HepG2 (cell line): ENCODE data around the gene ITGB2. TPM values are rescaled to one million over a fixed set of nuclear protein-coding genes. Genes with fewer than 3 reads are reported as not detected.

Source experiments
- ATAC-seq: fragments of 200-7000 bp; cut with Tn5 transposase; 3 replicates; pipeline ENCODE4 v1.9.1; 2020; ENCODE audit warnings: mild to moderate bottlenecking, moderate library complexity
- BruUV-seq: library from RNA; stranded (reverse); fragments of 400-500 nt; replicated peaks from 2 replicates; lab custom pipeline; 2021; lab: Mats Ljungman, UMichigan
- CTCF ChIA-PET: fragments of 300-600 bp; formaldehyde crosslinking; extraction: SDS; loops from one replicate; lab custom pipeline; 2021; ENCODE audit warnings: low total read pairs, inconsistent platforms, low intra/inter-chr PET ratio; lab: Yijun Ruan, JAX
- POLR2A ChIA-PET: fragments of 350-600 bp; sonication (Branson Sonifier 250); formaldehyde crosslinking; loops from one replicate; lab custom pipeline; 2020; ENCODE audit warnings: antibody characterized with exemption, inconsistent platforms; lab: Yijun Ruan, JAX
- DNase-seq: peaks from one replicate; pipeline ENCODE4 v3.0.0-alpha.2; 2015; ENCODE audit warnings: low spot score
- FAIRE-seq: peaks from 3 replicates; lab custom pipeline; 2011; peaks lifted over from hg19 to GRCh38; lab: Jason Lieb, UNC
- H2AFZ ChIP-seq: one replicate; pipeline ENCODE4 v1.6.1; 2011; ENCODE audit warnings: low read length, inconsistent platforms
- H3K27ac ChIP-seq: fragments of 300-600 bp; 3 replicates; pipeline ENCODE4 v1.8.0; 2011; ENCODE audit warnings: mixed run types, mild to moderate bottlenecking, mixed read lengths, low read length, inconsistent platforms; ENCODE audit not compliant: insufficient read depth; ENCODE audit errors: extremely low read length
- H3K27me3 ChIP-seq, 2 experiments: fragments of 200-600 bp in 1 of 2; 2 replicates in 1 of 2; 3 replicates in 1 of 2; pipeline versions ENCODE4 v1.6.0 to v1.8.0; 2011; ENCODE audit warnings: low read length in 2 of 2, mild to moderate bottlenecking in 2 of 2, moderate library complexity in 2 of 2, inconsistent platforms in 1 of 2; ENCODE audit not compliant: insufficient read depth in 2 of 2, control insufficient read depth in 1 of 2
- H3K36me3 ChIP-seq, 2 experiments: fragments of 200-600 bp in 1 of 2; replicated peaks in 1 of 2; 2 replicates in 1 of 2; 3 replicates in 1 of 2; pipeline versions ENCODE4 v1.5.1 to v1.8.0; 2011; ENCODE audit warnings: low read length in 2 of 2, inconsistent platforms in 1 of 2; ENCODE audit not compliant: insufficient read depth in 2 of 2, control insufficient read depth in 1 of 2
- H3K4me1 ChIP-seq: 2 replicates; pipeline ENCODE4 v1.5.1; 2012; ENCODE audit warnings: low read length, inconsistent platforms; ENCODE audit not compliant: insufficient read depth
- H3K4me2 ChIP-seq: 2 replicates; pipeline ENCODE4 v1.6.0; 2011; ENCODE audit warnings: low read depth, low read length, inconsistent platforms
- H3K4me3 ChIP-seq, 3 experiments: fragments of 200-600 bp in 1 of 3; sonication (generic), shearing (Covaris generic) in 1 of 3; replicated peaks in 1 of 3; 2 replicates each; pipeline ENCODE4 v1.5.1; 2011 to 2016; ENCODE audit warnings: low read length in 3 of 3, inconsistent platforms in 2 of 3, low read depth in 2 of 3, mild to moderate bottlenecking in 2 of 3, control low read depth in 1 of 3, mixed read lengths in 1 of 3; ENCODE audit not compliant: insufficient read depth in 1 of 3
- H3K79me2 ChIP-seq: one replicate; pipeline ENCODE4 v1.6.1; 2011; ENCODE audit warnings: low read length, inconsistent platforms; ENCODE audit not compliant: insufficient read depth
- H3K9ac ChIP-seq: 2 replicates; pipeline ENCODE4 v1.6.0; 2011; ENCODE audit warnings: mild to moderate bottlenecking, low read depth, low read length, inconsistent platforms; ENCODE audit not compliant: insufficient read depth
- H3K9me3 ChIP-seq: 2 replicates; pipeline ENCODE4 v1.5.1; 2012; ENCODE audit warnings: mild to moderate bottlenecking, low read length
- H4K20me1 ChIP-seq: 2 replicates; pipeline ENCODE4 v1.6.0; 2011; ENCODE audit warnings: inconsistent platforms, mild to moderate bottlenecking, low read length, moderate library complexity; ENCODE audit not compliant: insufficient read depth
- EP300 ChIP-seq, 3 experiments: sonication (generic) in 1 of 3; formaldehyde crosslinking in 1 of 3; IDR thresholded peaks; 2 replicates each; pipeline versions ENCODE4 v1.5.1 to v1.6.1; 2011 to 2020; ENCODE audit warnings: low read depth in 2 of 3, low read length in 2 of 3, borderline replicate concordance in 1 of 3, improper control_type of control experiment in 1 of 3, mild to moderate bottlenecking in 1 of 3, missing genetic modification reagents in 1 of 3, moderate library complexity in 1 of 3
- GLI4 ChIP-seq: sonication (generic); formaldehyde crosslinking; IDR thresholded peaks from 2 replicates; pipeline ENCODE4 v1.5.1; 2020; ENCODE audit warnings: missing genetic modification reagents, mild to moderate bottlenecking, moderate library complexity, borderline replicate concordance
- HMGXB4 ChIP-seq, 2 experiments: sonication (generic) in 1 of 2; formaldehyde crosslinking in 1 of 2; IDR thresholded peaks; 2 replicates each; pipeline versions ENCODE4 v1.4.0 to v1.6.1; 2018 to 2020; ENCODE audit warnings: missing genetic modification reagents in 2 of 2, borderline replicate concordance in 1 of 2, low read depth in 1 of 2, mild to moderate bottlenecking in 1 of 2, missing biosample characterization in 1 of 2
- HOXD1 ChIP-seq: sonication (generic); formaldehyde crosslinking; IDR thresholded peaks from 2 replicates; pipeline ENCODE4 v1.5.0; 2020; ENCODE audit warnings: missing genetic modification reagents
- KDM2A ChIP-seq: sonication (generic); formaldehyde crosslinking; IDR thresholded peaks from 2 replicates; pipeline ENCODE4 v1.4.0; 2020; ENCODE audit warnings: low read depth, missing genetic modification reagents, borderline replicate concordance
- NONO ChIP-seq, 2 experiments: fragments of 450-650 bp in 1 of 2; sonication (generic) in 1 of 2; formaldehyde crosslinking in 1 of 2; IDR thresholded peaks in 1 of 2; conservative IDR thresholded peaks in 1 of 2; 2 replicates each; pipeline versions ENCODE4 v1.6.1 to v1.8.0; 2017 to 2022; ENCODE audit warnings: mild to moderate bottlenecking in 1 of 2, missing genetic modification reagents in 1 of 2, moderate library complexity in 1 of 2
- ZNF441 ChIP-seq: sonication (generic); formaldehyde crosslinking; IDR thresholded peaks from 2 replicates; pipeline ENCODE4 v1.7.0; 2021; ENCODE audit warnings: missing genetic modification reagents, borderline replicate concordance
- WGBS: methylation state at CpG from one replicate; pipeline ENCODE4 v1.1.6; 2017; ENCODE audit warnings: low lambda C conversion rate; 5-methylcytosine and 5-hydroxymethylcytosine counted together
- in situ Hi-C: cut with HindIII; loops from 2 replicates; pipeline ENCODE4 v1.10.0; 2017; ENCODE audit warnings: low pct_unique_long_range_greater_than_20kb; ENCODE audit not compliant: extremely low pct_ligation_motif_present
- intact Hi-C: fragments of 100-400 bp; cut with micrococcal nuclease; formaldehyde crosslinking; loops from one replicate; pipeline ENCODE4 v1.10.0; 2022; ENCODE audit not compliant: unreplicated experiment
- polyA plus RNA-seq, 8 experiments: library from polyadenylated mRNA; depleted of rRNA in 3 of 8; stranded (reverse) in 7 of 8; unstranded in 1 of 8; fragments of >200 nt; fragmentation: Illumina TruSeq in 4 of 8; extraction: Trizol in 4 of 8; gene quantifications; 2 replicates each; pipeline versions ENCODE4 v1.2.1 to v1.2.3, GENCODE V29; 2011 to 2016; ENCODE audit warnings: low read depth in 4 of 8, missing spikeins in 1 of 8, mixed read lengths in 1 of 8; ENCODE audit not compliant: insufficient read depth in 1 of 8
- total RNA-seq, 5 experiments: library from RNA; depleted of rRNA; stranded (reverse); fragments of >200 nt; fragmentation: Illumina TruSeq; extraction: Trizol; gene quantifications; 2 replicates each; pipeline ENCODE4 v1.2.3, GENCODE V29; 2016; ENCODE audit warnings: low read depth in 1 of 5
- TF ChIP-seq, protein P1 (sequence below): sonication (generic); formaldehyde crosslinking; IDR thresholded peaks from 2 replicates; pipeline ENCODE4 v1.5.1; 2020; ENCODE audit warnings: mild to moderate bottlenecking, missing genetic modification reagents, moderate library complexity
- TF ChIP-seq, protein P2 (sequence below): sonication (generic); formaldehyde crosslinking; IDR thresholded peaks from 2 replicates; pipeline ENCODE4 v1.8.1; 2023; ENCODE audit warnings: mild to moderate bottlenecking, inconsistent platforms, moderate library complexity, missing genetic modification reagents, borderline replicate concordance

The ITGB2 gene
- total and polyA plus RNA-seq, 2 of the 13 experiments (the other 11 are each of a cell fraction or from before 2014, with no cell fraction given): 4.2 to 18.0 TPM

DNA sequence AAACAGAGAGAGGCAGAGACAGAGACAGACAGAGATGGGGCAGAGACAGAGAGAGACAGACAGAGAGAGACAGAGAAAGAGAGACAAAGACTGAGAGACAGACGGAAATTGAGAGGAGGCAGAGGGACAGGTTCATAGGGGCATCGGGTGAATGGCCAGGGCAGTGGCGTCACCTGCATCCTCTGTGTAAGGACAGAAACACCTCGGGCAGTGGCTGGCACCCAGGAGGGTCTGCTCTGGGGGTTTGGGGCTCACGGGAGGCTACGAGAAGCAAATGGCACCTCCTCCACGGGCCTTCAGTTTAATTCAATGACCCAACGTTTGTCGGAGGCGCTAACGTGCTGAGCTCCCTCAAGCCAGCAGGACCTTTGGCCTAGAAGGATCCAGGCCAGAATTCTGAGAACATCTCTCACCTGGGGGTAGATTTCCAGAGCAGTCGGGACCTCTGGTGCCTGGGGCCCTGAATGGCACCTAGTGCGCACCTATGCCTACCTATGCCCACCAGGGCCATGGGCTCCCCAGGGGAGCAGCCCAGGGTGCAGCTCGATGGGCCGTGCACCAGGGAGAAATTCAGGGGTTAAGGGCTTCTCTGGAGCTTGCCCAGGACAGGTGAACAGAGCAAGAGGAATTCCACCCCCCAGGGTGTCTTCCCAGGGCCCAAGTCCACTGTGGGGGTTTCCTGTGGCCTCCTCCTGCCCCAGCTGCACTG, 26.6 kb downstream of the ITGB2 start (continued):
- TF ChIP-seq, protein P1, sequence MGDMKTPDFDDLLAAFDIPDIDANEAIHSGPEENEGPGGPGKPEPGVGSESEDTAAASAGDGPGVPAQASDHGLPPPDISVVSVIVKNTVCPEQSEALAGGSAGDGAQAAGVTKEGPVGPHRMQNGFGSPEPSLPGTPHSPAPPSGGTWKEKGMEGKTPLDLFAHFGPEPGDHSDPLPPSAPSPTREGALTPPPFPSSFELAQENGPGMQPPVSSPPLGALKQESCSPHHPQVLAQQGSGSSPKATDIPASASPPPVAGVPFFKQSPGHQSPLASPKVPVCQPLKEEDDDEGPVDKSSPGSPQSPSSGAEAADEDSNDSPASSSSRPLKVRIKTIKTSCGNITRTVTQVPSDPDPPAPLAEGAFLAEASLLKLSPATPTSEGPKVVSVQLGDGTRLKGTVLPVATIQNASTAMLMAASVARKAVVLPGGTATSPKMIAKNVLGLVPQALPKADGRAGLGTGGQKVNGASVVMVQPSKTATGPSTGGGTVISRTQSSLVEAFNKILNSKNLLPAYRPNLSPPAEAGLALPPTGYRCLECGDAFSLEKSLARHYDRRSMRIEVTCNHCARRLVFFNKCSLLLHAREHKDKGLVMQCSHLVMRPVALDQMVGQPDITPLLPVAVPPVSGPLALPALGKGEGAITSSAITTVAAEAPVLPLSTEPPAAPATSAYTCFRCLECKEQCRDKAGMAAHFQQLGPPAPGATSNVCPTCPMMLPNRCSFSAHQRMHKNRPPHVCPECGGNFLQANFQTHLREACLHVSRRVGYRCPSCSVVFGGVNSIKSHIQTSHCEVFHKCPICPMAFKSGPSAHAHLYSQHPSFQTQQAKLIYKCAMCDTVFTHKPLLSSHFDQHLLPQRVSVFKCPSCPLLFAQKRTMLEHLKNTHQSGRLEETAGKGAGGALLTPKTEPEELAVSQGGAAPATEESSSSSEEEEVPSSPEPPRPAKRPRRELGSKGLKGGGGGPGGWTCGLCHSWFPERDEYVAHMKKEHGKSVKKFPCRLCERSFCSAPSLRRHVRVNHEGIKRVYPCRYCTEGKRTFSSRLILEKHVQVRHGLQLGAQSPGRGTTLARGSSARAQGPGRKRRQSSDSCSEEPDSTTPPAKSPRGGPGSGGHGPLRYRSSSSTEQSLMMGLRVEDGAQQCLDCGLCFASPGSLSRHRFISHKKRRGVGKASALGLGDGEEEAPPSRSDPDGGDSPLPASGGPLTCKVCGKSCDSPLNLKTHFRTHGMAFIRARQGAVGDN (CRISPR knock-in tag): peak; percentile 36; the same call in 1 of the 2 replicates
- TF ChIP-seq ZNF441 (CRISPR knock-in tag): 0 out of 2 replicates have a peak, but pooled peaks have one; percentile 13

- ChIA-PET CTCF (interaction anchor here (1.2 to 1.5 kb wide), 3 partner anchors 17 to 40 kb away, joined by 3 to 8 read pairs (median 6); no protein-coding TSS in a partner anchor), POLR2A (interaction anchor here (0.6 kb wide), 1 partner anchor 34 kb away, joined by 3 read pairs; no protein-coding TSS in a partner anchor)
- Histone ChIP-seq H3K4me3 (no peak overlapping the region), H3K79me2 (no peaks in the 10 kb centered on the region), H3K9ac (no peak overlapping the region), H3K27ac (no peak overlapping the region), H3K9me3 (no peaks in the 10 kb centered on the region), H2AFZ (no peak overlapping the region), H3K27me3 (peaks cover 3 to 7% of the 10 kb centered on the region in 2 experiments; a peak in 2 of 5 replicates), H3K4me1 (peaks cover 74% of the 10 kb centered on the region), H3K36me3 (no peaks in the 10 kb centered on the region), H4K20me1 (no peaks in the 10 kb centered on the region), H3K4me2 (no peak overlapping the region)
- TF ChIP-seq KDM2A (peak; percentile 4; the same call in 1 of the 2 replicates), NONO (IDR thresholded peaks at IDR 0.05) (no peak), NONO (CRISPR knock-in tag; conservative IDR thresholded peaks at IDR 0.05) (0 out of 2 replicates have a peak, but pooled peaks have one; percentile 45), GLI4 (no peak), HOXD1 (CRISPR knock-in tag) (no peak), HMGXB4 (CRISPR knock-in tag; IDR thresholded peaks at IDR 0.05; ENCODE audit: borderline replicate concordance in 1 of 2, low read depth in 1 of 2) (peak in 1 of 2 experiments; percentile 12; a peak in 1 of 4 replicates), EP300 (IDR thresholded peaks at IDR 0.05; ENCODE audit: low read depth in 2 of 2, low read length in 2 of 2) (no peak), EP300 (CRISPR knock-in tag; IDR thresholded peaks at IDR 0.05; ENCODE audit: borderline replicate concordance) (no peak)
- TF ChIP-seq, protein P2, sequence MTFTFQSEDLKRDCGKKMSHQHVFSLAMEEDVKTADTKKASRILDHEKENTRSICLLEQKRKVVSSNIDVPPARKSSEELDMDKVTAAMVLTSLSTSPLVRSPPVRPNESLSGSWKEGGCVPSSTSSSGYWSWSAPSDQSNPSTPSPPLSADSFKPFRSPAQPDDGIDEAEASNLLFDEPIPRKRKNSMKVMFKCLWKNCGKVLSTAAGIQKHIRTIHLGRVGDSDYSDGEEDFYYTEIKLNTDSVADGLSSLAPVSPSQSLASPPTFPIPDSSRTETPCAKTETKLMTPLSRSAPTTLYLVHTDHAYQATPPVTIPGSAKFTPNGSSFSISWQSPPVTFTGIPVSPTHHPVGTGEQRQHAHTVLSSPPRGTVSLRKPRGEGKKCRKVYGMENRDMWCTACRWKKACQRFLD: no peak
- intact Hi-C loops (loop anchor here (5.0 kb wide), 1 partner anchor 91 kb away; the partner anchor contains the start of gene UBE2G2), in situ Hi-C loops (no loop called here)
- 95% methylated on average over 3 of the region's 7 CpGs for WGBS
- ATAC-seq (peak; percentile 3; the same call in 2 of the 3 replicates), DNase-seq (no peak), FAIRE-seq (no peak)
- BruUV-seq: no TSS peak
Observed at GRCh38 chr21:44893278-44893556, 27.5 kb downstream of the ITGB2 start.
